GM23248 (cell line): ENCODE data around the gene OR2L8.

Experiments used
- EZH2 ChIP-seq: fragments of 200-600 bp; sonication (generic); IDR thresholded peaks from 2 replicates; pipeline ENCODE4 v1.6.1; 2018; ENCODE audit warnings: antibody characterized with exemption, mild to moderate bottlenecking; ENCODE audit not compliant: insufficient read depth, poor library complexity, severe bottlenecking
- EZH2phosphoT487 ChIP-seq: fragments of 200-600 bp; sonication (generic); IDR thresholded peaks from 2 replicates; pipeline ENCODE4 v1.6.1; 2018; ENCODE audit warnings: antibody characterized with exemption, moderate library complexity, mild to moderate bottlenecking, low read depth; ENCODE audit not compliant: insufficient read depth

- TF ChIP-seq EZH2 (no peak), EZH2phosphoT487 (no peak)
Observed at GRCh38 chr1:247906504-247907047, 42.1 kb upstream of the OR2L8 start.
